ENCODE results near the gene RAP1B.
A peak's percentile ranks its signal among the peaks of the same experiment; 100 is the strongest.
"Not testable (repeated sequence)": the region's sequence is repeated elsewhere in the genome, so short reads cannot be mapped to it uniquely, and the experiment has no call there.

The RAP1B gene

GRCh38 chr12:68671179-68671578, 60.5 kb downstream of the RAP1B start:
- no peak for DNase-seq (ENCODE audit: low spot score in 2 of 2)
- no peak overlapping the region for H3K4me3 ChIP-seq
- in situ Hi-C loops (cut with MboI; ENCODE audit: low sequenced_read_pairs) = no loop called here
- no peaks in the 10 kb centered on the region for H3K27me3 ChIP-seq (ENCODE audit: low read depth)
- H3K4me1 ChIP-seq = peaks cover 12% of the 10 kb centered on the region; the same call in 1 of the 2 replicates
- no peaks in the 10 kb centered on the region for H3K36me3 ChIP-seq (replicated peaks)
- no peaks in the 10 kb centered on the region for H3K9me3 ChIP-seq

GRCh38 chr12:68673788-68674187, 63.1 kb downstream of the RAP1B start:
- Histone ChIP-seq H3K4me3 (no peak overlapping the region), H3K36me3 (replicated peaks) (no peaks in the 10 kb centered on the region), H3K4me1 (peaks cover 11% of the 10 kb centered on the region; the same call in 1 of the 2 replicates), H3K27me3 (ENCODE audit: low read depth) (no peaks in the 10 kb centered on the region), H3K9me3 (no peaks in the 10 kb centered on the region)
- no peak for DNase-seq (ENCODE audit: low spot score in 2 of 2)
- in situ Hi-C loops (cut with MboI; ENCODE audit: low sequenced_read_pairs) = no loop called here

GRCh38 chr12:68674376-68674775, 63.7 kb downstream of the RAP1B start:
- DNase-seq (ENCODE audit: low spot score in 2 of 2) = no peak
- Histone ChIP-seq H3K4me3 (no peak overlapping the region), H3K9me3 (no peaks in the 10 kb centered on the region)

GRCh38 chr12:68675101-68675842, 64.6 kb downstream of the RAP1B start:
- DNase-seq (ENCODE audit: low spot score in 2 of 2) = peak in 1 of 2 experiments; percentile 13
- H3K36me3 ChIP-seq (replicated peaks) = no peaks in the 10 kb centered on the region
- H3K4me3 ChIP-seq = no peak overlapping the region
- H3K9me3 ChIP-seq = no peaks in the 10 kb centered on the region
- peaks cover 11% of the 10 kb centered on the region; the same call in 1 of the 2 replicates for H3K4me1 ChIP-seq
- in situ Hi-C loops (cut with MboI; ENCODE audit: low sequenced_read_pairs) = loop anchor here (25.0 kb wide), 1 partner anchor 638 kb away; no protein-coding TSS in a partner anchor
- no peaks in the 10 kb centered on the region for H3K27me3 ChIP-seq (ENCODE audit: low read depth)

More at GRCh38 chr12:68674376-68674775, 63.7 kb downstream of the RAP1B start:
- in situ Hi-C loops (cut with MboI; ENCODE audit: low sequenced_read_pairs) = no loop called here
- no peaks in the 10 kb centered on the region for H3K27me3 ChIP-seq (ENCODE audit: low read depth)
- H3K36me3 ChIP-seq (replicated peaks) = no peaks in the 10 kb centered on the region
- peaks cover 11% of the 10 kb centered on the region; the same call in 1 of the 2 replicates for H3K4me1 ChIP-seq

- not testable (repeated sequence) for DNase-seq (ENCODE audit: low spot score in 2 of 2); H3K27me3 ChIP-seq (ENCODE audit: low read depth); H3K9me3 ChIP-seq; H3K36me3 ChIP-seq (replicated peaks); H3K4me3 ChIP-seq
- in situ Hi-C loops (cut with MboI; ENCODE audit: low sequenced_read_pairs) = loop anchor here (25.0 kb wide), 1 partner anchor 640 kb away; no protein-coding TSS in a partner anchor
- peaks cover 11% of the 10 kb centered on the region; the same call in 1 of the 2 replicates for H3K4me1 ChIP-seq
Measured at GRCh38 chr12:68676854-68677253, 66.2 kb downstream of the RAP1B start.

GRCh38 chr12:68686262-68686594, 75.5 kb downstream of the RAP1B start:
- Histone ChIP-seq H3K9me3 (no peaks in the 10 kb centered on the region), H3K27me3 (ENCODE audit: low read depth) (no peaks in the 10 kb centered on the region), H3K4me1 (peaks cover 25% of the 10 kb centered on the region), H3K36me3 (replicated peaks) (peaks cover 12% of the 10 kb centered on the region), H3K4me3 (peak overlapping the region; percentile 92)
- no peak for DNase-seq (ENCODE audit: low spot score in 2 of 2)
- in situ Hi-C loops (cut with MboI; ENCODE audit: low sequenced_read_pairs) = loop anchor here (25.0 kb wide), 1 partner anchor 649 kb away; no protein-coding TSS in a partner anchor

GRCh38 chr12:68686595-68687521, 76.2 kb downstream of the RAP1B start, which contains the start of gene NUP107:
Gene NUP107, plus strand, starts transcription at chr12:68686978. Its CDS starts 88 bp downstream, at chr12:68687066.
- H3K4me3 ChIP-seq = peak within 1 kb of the TSS; percentile 92
- H3K4me1 ChIP-seq = peaks cover 25% of the 10 kb centered on the region
- H3K36me3 ChIP-seq (replicated peaks) = peaks cover 17% of the 10 kb centered on the region
- in situ Hi-C loops (cut with MboI; ENCODE audit: low sequenced_read_pairs) = loop anchor here (25.0 kb wide), 1 partner anchor 650 kb away; no protein-coding TSS in a partner anchor
- DNase-seq (ENCODE audit: low spot score in 2 of 2) = peak; percentile 98 to 99
- H3K27me3 ChIP-seq (ENCODE audit: low read depth) = no peaks in the 10 kb centered on the region
- H3K9me3 ChIP-seq = no peaks in the 10 kb centered on the region

GRCh38 chr12:68695454-68695853, 84.8 kb downstream of the RAP1B start:
- in situ Hi-C loops (cut with MboI; ENCODE audit: low sequenced_read_pairs) = loop anchor here (25.0 kb wide), 1 partner anchor 658 kb away; no protein-coding TSS in a partner anchor
- peaks cover 87% of the 10 kb centered on the region for H3K36me3 ChIP-seq (replicated peaks)
- H3K4me1 ChIP-seq = peaks cover 2% of the 10 kb centered on the region
- no peak overlapping the region for H3K4me3 ChIP-seq
- H3K9me3 ChIP-seq = no peaks in the 10 kb centered on the region
- H3K27me3 ChIP-seq (ENCODE audit: low read depth) = no peaks in the 10 kb centered on the region
- DNase-seq (ENCODE audit: low spot score in 2 of 2) = no peak

GRCh38 chr12:68699486-68699885, 88.8 kb downstream of the RAP1B start:
- Histone ChIP-seq H3K36me3 (replicated peaks) (peaks cover 90% of the 10 kb centered on the region), H3K27me3 (ENCODE audit: low read depth) (no peaks in the 10 kb centered on the region), H3K4me3 (no peak overlapping the region), H3K9me3 (no peaks in the 10 kb centered on the region), H3K4me1 (no peaks in the 10 kb centered on the region)
- in situ Hi-C loops (cut with MboI; ENCODE audit: low sequenced_read_pairs) = loop anchor here (25.0 kb wide), 1 partner anchor 662 kb away; no protein-coding TSS in a partner anchor
- DNase-seq (ENCODE audit: low spot score in 2 of 2) = no peak
